IMR-90 (cell line): ENCODE data around the gene KDM6B. TPM values are rescaled to one million over a fixed set of nuclear protein-coding genes. Genes with fewer than 3 reads are reported as not detected.

Experiments
- ATAC-seq: fragments of 200-7000 bp; cut with Tn5 transposase; 2 replicates; pipeline ENCODE4 v1.9.1; 2020; ENCODE audit warnings: low read depth, mild to moderate bottlenecking, moderate library complexity
- BruUV-seq: library from RNA; stranded (reverse); fragments of 400-500 nt; replicated peaks from 2 replicates; lab custom pipeline; 2021; lab: Mats Ljungman, UMichigan
- CTCF ChIA-PET: fragments of 300-600 bp; formaldehyde crosslinking; extraction: SDS; loops from one replicate; lab custom pipeline; 2021; ENCODE audit warnings: antibody characterized with exemption; lab: Yijun Ruan, JAX
- POLR2A ChIA-PET: fragments of 300-600 bp; sonication (Branson Sonifier 250); formaldehyde crosslinking; loops from one replicate; lab custom pipeline; 2022; ENCODE audit warnings: antibody characterized with exemption; ENCODE audit not compliant: unreplicated experiment; lab: Charles Lee
- DNase-seq: peaks from one replicate; pipeline ENCODE4 v3.0.0; 2013
- H2AFZ ChIP-seq: replicated peaks from 2 replicates; pipeline ENCODE3; 2013; ENCODE audit warnings: low read length, mild to moderate bottlenecking; ENCODE audit not compliant: poor library complexity
- H2AK5ac ChIP-seq: 2 replicates; pipeline ENCODE4 v1.6.1; 2013; ENCODE audit warnings: low read depth, low read length, inconsistent platforms
- H2AK9ac ChIP-seq: replicated peaks from 2 replicates; pipeline ENCODE3; 2013; ENCODE audit warnings: mild to moderate bottlenecking, low read depth, low read length, moderate library complexity; ENCODE audit not compliant: poor library complexity
- H2BK120ac ChIP-seq: 2 replicates; pipeline ENCODE4 v1.6.1; 2013; ENCODE audit warnings: low read depth, low read length, inconsistent platforms
- H2BK15ac ChIP-seq: 3 replicates; pipeline ENCODE4 v1.6.1; 2013; ENCODE audit warnings: low read depth, low read length, inconsistent platforms
- H2BK20ac ChIP-seq: 2 replicates; pipeline ENCODE4 v1.6.1; 2013; ENCODE audit warnings: low read depth, mild to moderate bottlenecking, inconsistent platforms, low read length, moderate library complexity
- H2BK5ac ChIP-seq: 2 replicates; pipeline ENCODE4 v1.6.1; 2013; ENCODE audit warnings: mild to moderate bottlenecking, low read depth, low read length, inconsistent platforms; ENCODE audit not compliant: poor library complexity, severe bottlenecking
- H3K14ac ChIP-seq: replicated peaks from 2 replicates; pipeline ENCODE4 v1.6.1; 2013; ENCODE audit warnings: low read depth, low read length, inconsistent platforms
- H3K18ac ChIP-seq: 2 replicates; pipeline ENCODE4 v1.6.1; 2013; ENCODE audit warnings: low read depth, low read length, control low read depth
- H3K23ac ChIP-seq: 2 replicates; pipeline ENCODE4 v1.6.1; 2013; ENCODE audit warnings: low read depth, low read length, inconsistent platforms
- H3K27ac ChIP-seq: 2 replicates; pipeline ENCODE4 v1.5.1; 2013; ENCODE audit warnings: mild to moderate bottlenecking, control low read depth, low read length; ENCODE audit not compliant: insufficient read depth
- H3K27me3 ChIP-seq: 2 replicates; pipeline ENCODE4 v1.6.1; 2013; ENCODE audit warnings: low read length; ENCODE audit not compliant: control insufficient read depth, insufficient read depth
- H3K36me3 ChIP-seq: 2 replicates; pipeline ENCODE4 v1.6.1; 2013; ENCODE audit warnings: low read length, mixed read lengths; ENCODE audit not compliant: control insufficient read depth, insufficient read depth
- H3K4ac ChIP-seq: 2 replicates; pipeline ENCODE4 v1.6.1; 2013; ENCODE audit warnings: low read depth, low read length, inconsistent platforms
- H3K4me1 ChIP-seq: 2 replicates; pipeline ENCODE4 v1.6.1; 2013; ENCODE audit warnings: low read length, mixed read lengths; ENCODE audit not compliant: control insufficient read depth, insufficient read depth
- H3K4me2 ChIP-seq: 2 replicates; pipeline ENCODE4 v1.6.1; 2013; ENCODE audit warnings: low read depth, mild to moderate bottlenecking, control low read depth, low read length, moderate library complexity
- H3K4me3 ChIP-seq: 2 replicates; pipeline ENCODE4 v1.5.1; 2013; ENCODE audit warnings: low read depth, mild to moderate bottlenecking, control low read depth, low read length, moderate library complexity; ENCODE audit not compliant: insufficient read depth
- H3K56ac ChIP-seq: 2 replicates; pipeline ENCODE4 v1.6.1; 2013; ENCODE audit warnings: low read length, inconsistent platforms; ENCODE audit not compliant: insufficient read depth; ENCODE audit errors: extremely low read depth
- H3K79me1 ChIP-seq, 2 experiments: 2 replicates each; pipeline ENCODE4 v1.6.1; 2013; ENCODE audit warnings: low read length in 2 of 2, inconsistent platforms in 1 of 2, low read depth in 1 of 2
- H3K9ac ChIP-seq: 2 replicates; pipeline ENCODE4 v1.6.1; 2013; ENCODE audit warnings: low read depth, low read length, control low read depth
- H3K9me1 ChIP-seq: 2 replicates; pipeline ENCODE4 v1.6.1; 2013; ENCODE audit warnings: low read length, inconsistent platforms; ENCODE audit not compliant: insufficient read depth
- H3K9me3 ChIP-seq: 2 replicates; pipeline ENCODE4 v1.6.1; 2013; ENCODE audit warnings: low read length; ENCODE audit not compliant: control insufficient read depth, insufficient read depth
- H4K20me1 ChIP-seq: 2 replicates; pipeline ENCODE4 v1.6.1; 2013; ENCODE audit warnings: low read length, inconsistent platforms; ENCODE audit not compliant: insufficient read depth
- H4K5ac ChIP-seq: 2 replicates; pipeline ENCODE4 v1.6.1; 2013; ENCODE audit warnings: mild to moderate bottlenecking, low read depth, low read length, control low read depth
- H4K8ac ChIP-seq, 2 experiments: 2 replicates each; pipeline ENCODE4 v1.6.1; 2013; ENCODE audit warnings: low read depth in 2 of 2, low read length in 2 of 2, control low read depth in 1 of 2, inconsistent platforms in 1 of 2
- H4K91ac ChIP-seq: 2 replicates; pipeline ENCODE4 v1.6.1; 2013; ENCODE audit warnings: low read depth, low read length, inconsistent platforms; ENCODE audit not compliant: insufficient read depth
- BHLHE40 ChIP-seq: fragments of 150-350 bp; IDR thresholded peaks from 2 replicates; pipeline ENCODE4 v1.6.1; 2016; ENCODE audit warnings: mild to moderate bottlenecking, low read depth, low read length
- CEBPB ChIP-seq: IDR thresholded peaks from 2 replicates; pipeline ENCODE4 v1.6.1; 2012; ENCODE audit warnings: low read depth, low read length, improper control_type of control experiment
- CTCF ChIP-seq: conservative IDR thresholded peaks from 2 replicates; pipeline ENCODE4 v1.5.1; 2012; ENCODE audit warnings: mild to moderate bottlenecking, low read depth, low read length, improper control_type of control experiment
- FOS ChIP-seq: fragments of 150-350 bp; IDR thresholded peaks from 2 replicates; pipeline ENCODE4 v1.6.1; 2016; ENCODE audit warnings: low read depth, low read length
- MAFK ChIP-seq: IDR thresholded peaks from 2 replicates; pipeline ENCODE4 v1.6.1; 2012; ENCODE audit warnings: low read depth, low read length, improper control_type of control experiment
- MAZ ChIP-seq: IDR thresholded peaks from 2 replicates; pipeline ENCODE4 v1.6.1; 2012; ENCODE audit warnings: low read depth, mild to moderate bottlenecking, low read length, improper control_type of control experiment, moderate library complexity, borderline replicate concordance
- MXI1 ChIP-seq: IDR thresholded peaks from 2 replicates; pipeline ENCODE4 v1.6.1; 2012; ENCODE audit warnings: low read depth, mild to moderate bottlenecking, low read length, moderate library complexity, borderline replicate concordance
- POLR2A ChIP-seq: IDR thresholded peaks from 2 replicates; pipeline ENCODE4 v1.6.1; 2012; ENCODE audit warnings: mild to moderate bottlenecking, low read depth, low read length
- RAD21 ChIP-seq: IDR thresholded peaks from 2 replicates; pipeline ENCODE4 v1.6.1; 2012; ENCODE audit warnings: low read length, improper control_type of control experiment
- USF2 ChIP-seq: fragments of 150-350 bp; IDR thresholded peaks from 2 replicates; pipeline ENCODE4 v1.6.1; 2017; ENCODE audit warnings: mild to moderate bottlenecking, antibody characterized with exemption, low read length, low read depth
- WGBS, 2 experiments: methylation state at CpG; one replicate each; pipeline versions ENCODE4 v1.1.5 to v1.1.7; 2013; ENCODE audit warnings: missing lambda C conversion rate in 2 of 2; ENCODE audit not compliant: insufficient read length in 1 of 2; ENCODE audit errors: extremely low coverage in 2 of 2; 5-methylcytosine and 5-hydroxymethylcytosine counted together
- dilution Hi-C: fragments of 300-500 bp; cut with HindIII; formaldehyde crosslinking; loops from one replicate; pipeline ENCODE4 v1.14.3; 2018; ENCODE audit warnings: low sequenced_read_pairs; ENCODE audit not compliant: unreplicated experiment
- in situ Hi-C: fragments of 300-500 bp; cut with MboI; formaldehyde crosslinking; loops from 3 replicates; pipeline ENCODE4 v1.14.3; 2019; ENCODE audit warnings: low sequenced_read_pairs, inconsistent platforms, mixed read lengths
- intact Hi-C: fragments of 100-400 bp; cut with micrococcal nuclease; formaldehyde crosslinking; loops from 2 replicates; pipeline ENCODE4 v1.10.0; 2022
- polyA plus RNA-seq, 3 experiments: library from polyadenylated mRNA; depleted of rRNA; stranded (reverse); fragments of >200 nt; gene quantifications; 2 replicates each; pipeline ENCODE4 v1.2.3, GENCODE V29; 2012; ENCODE audit warnings: low replicate concordance in 1 of 3
- total RNA-seq: library from RNA; depleted of rRNA; stranded (reverse); fragments of >200 nt; gene quantifications from 2 replicates; pipeline ENCODE4 v1.2.3, GENCODE V29; 2012

Gene KDM6B
- total and polyA plus RNA-seq, 2 of the 4 experiments (the other 2 are of a cell fraction) = 0.72 to 3.5 TPM

DNA sequence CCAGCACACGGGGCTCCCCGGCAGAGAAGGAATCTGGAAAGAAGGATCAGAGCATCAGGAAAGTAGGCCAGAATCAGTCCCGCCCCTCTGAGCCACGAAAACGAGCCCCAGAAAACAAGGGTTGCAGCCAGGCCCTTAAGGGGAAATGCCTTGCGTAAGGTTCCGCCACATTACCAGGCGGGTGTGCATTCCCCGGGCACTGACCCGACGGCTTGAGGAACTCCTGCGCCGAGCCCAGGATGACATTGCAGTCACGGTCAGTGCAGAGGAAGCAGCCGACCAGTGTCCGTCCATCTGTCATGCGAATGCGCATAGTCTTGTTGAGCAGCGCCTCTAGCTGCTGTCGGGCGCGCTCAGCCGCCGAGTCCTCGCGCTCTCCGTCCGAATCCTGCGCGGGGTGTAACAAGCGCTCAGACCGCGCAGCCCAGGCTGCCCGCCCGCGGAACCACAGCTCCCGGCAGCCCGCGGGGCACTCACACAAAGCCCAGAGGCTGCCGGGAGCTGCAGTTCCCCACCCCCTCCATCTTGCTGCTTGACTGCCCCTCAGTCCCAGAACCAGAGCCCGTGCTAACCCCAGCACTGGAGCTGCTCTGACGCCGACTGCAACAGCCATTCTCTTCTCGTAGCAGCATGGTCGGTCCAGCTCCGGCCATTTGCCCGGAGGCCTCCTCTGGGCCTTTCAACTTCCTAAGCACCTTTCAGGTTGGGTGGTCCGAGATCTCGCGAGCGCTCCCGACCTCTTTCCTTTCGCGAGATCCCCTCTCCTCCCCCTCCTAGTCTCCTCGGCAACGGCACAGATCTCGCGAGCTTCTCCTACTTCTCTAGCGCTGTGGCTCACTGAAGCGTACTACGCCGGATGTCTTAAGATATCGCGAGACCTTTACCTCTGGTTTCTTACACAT, 23.0 kb downstream of the KDM6B start, which contains the start of gene NAA38:
NAA38 (minus strand) TSS at position 749 of the 902 bp plus-strand sequence; CDS start at position 653, 96 bp downstream.
- in situ Hi-C loops = no loop called here
- peak; percentile 100 for DNase-seq

More for the DNA sequence above, 23.0 kb downstream of the KDM6B start, which contains the start of gene NAA38:
- H3K9me3 ChIP-seq = no peaks in the 10 kb centered on the region
- H3K4me2 ChIP-seq = peak within 1 kb of the TSS; percentile 79
- peak within 1 kb of the TSS; percentile 83 to 99 for H4K8ac ChIP-seq
- H3K4me3 ChIP-seq = peak within 1 kb of the TSS; percentile 59
- H2AK5ac ChIP-seq = peak within 1 kb of the TSS; percentile 48
- ATAC-seq = peak; percentile 88
- peak within 1 kb of the TSS; percentile 78; the same call in 1 of the 3 replicates for H2BK15ac ChIP-seq
- peak within 1 kb of the TSS; percentile 88 for H3K9ac ChIP-seq
- peak within 1 kb of the TSS; percentile 95 for H3K14ac ChIP-seq
- H2AFZ ChIP-seq = peak within 1 kb of the TSS; percentile 98
- 0% methylated on average over 37 of the region's 64 CpGs; no CpG with 5 or more reads in 1 of the 2 experiments for WGBS, 2 experiments
- dilution Hi-C loops = no loop called here
- H4K20me1 ChIP-seq = peaks cover 11% of the 10 kb centered on the region; the same call in 1 of the 2 replicates
- POLR2A ChIA-PET = interaction anchor here (0.6 to 1.1 kb wide), 2 partner anchors 20 to 22 kb away, joined by 3 to 4 read pairs; no protein-coding TSS in a partner anchor
- CTCF ChIA-PET = interaction anchor here (0.6 to 1.0 kb wide), 8 partner anchors 12 to 203 kb away, joined by 3 to 10 read pairs (median 3); partner anchors contain the start of gene KDM6B
- H4K91ac ChIP-seq = peak within 1 kb of the TSS; percentile 98
- peaks cover 27 to 48% of the 10 kb centered on the region in 2 experiments for H3K79me1 ChIP-seq
- peak within 1 kb of the TSS; percentile 93 for H3K56ac ChIP-seq
- TSS peak; percentile 48 for BruUV-seq
- H3K27me3 ChIP-seq = no peaks in the 10 kb centered on the region
- H2BK5ac ChIP-seq = peak within 1 kb of the TSS; percentile 97
- peak within 1 kb of the TSS; percentile 86 for H3K18ac ChIP-seq
- TF ChIP-seq CEBPB = peak; percentile 84
- no peak; the same call in none of the 2 replicates for TF ChIP-seq USF2
- TF ChIP-seq BHLHE40 = 0 out of 2 replicates have a peak, but pooled peaks have one; percentile 5
- no peak for TF ChIP-seq MAFK
- peak; percentile 66; the same call in 1 of the 2 replicates for TF ChIP-seq POLR2A
- TF ChIP-seq MXI1 = 0 out of 2 replicates have a peak, but pooled peaks have one; percentile 35
- TF ChIP-seq FOS = no peak
- peak; percentile 26; the same call in 1 of the 2 replicates for TF ChIP-seq MAZ
- peak; percentile 38 for TF ChIP-seq RAD21
- peak; percentile 51 for TF ChIP-seq CTCF
- peaks cover 20% of the 10 kb centered on the region for H3K36me3 ChIP-seq
- no peaks in the 10 kb centered on the region for H3K9me1 ChIP-seq
- H3K4ac ChIP-seq = peak within 1 kb of the TSS; percentile 97
- peak within 1 kb of the TSS; percentile 93 for H3K23ac ChIP-seq
- peak within 1 kb of the TSS; percentile 70 for H2BK20ac ChIP-seq
- intact Hi-C loops = loop anchor here (1.0 to 2.0 kb wide), 2 partner anchors 14 to 114 kb away; no protein-coding TSS in a partner anchor
- H2AK9ac ChIP-seq = peak within 1 kb of the TSS; percentile 90
- peak within 1 kb of the TSS; percentile 94 for H3K27ac ChIP-seq
- peaks cover 20% of the 10 kb centered on the region for H3K4me1 ChIP-seq
- H4K5ac ChIP-seq = peak within 1 kb of the TSS; percentile 93
- peak within 1 kb of the TSS; percentile 96 for H2BK120ac ChIP-seq
